ENCODE data around the gene UBN1. TPM values are rescaled to one million over a fixed set of nuclear protein-coding genes. Genes with fewer than 3 reads are reported as not detected.

The UBN1 gene
- total RNA-seq, 5 donors from 2014 or later (not counting 1 experiment from before 2014, with no cell fraction given), result 41.8 to 53.7 (median 48.2) TPM

- 93% methylated on average over 21 of the region's 21 CpGs for WGBS (ENCODE audit: insufficient coverage)
- H3K4me3 ChIP-seq (ENCODE audit: control insufficient read depth in 1 of 2, extremely low read depth in 1 of 2, low read length in 1 of 2), result no peak overlapping the region
- peak overlapping the region in 1 of 2 donors; percentile 28 for H3K27ac Mint-ChIP-seq
- H3K36me3 ChIP-seq (ENCODE audit: control insufficient read depth in 2 of 2, extremely low read depth in 1 of 2, insufficient read depth in 1 of 2, low read length in 1 of 2), result peaks cover 38 to 69% of the 10 kb centered on the region in 2 donors
- ATAC-seq (replicated peaks in 1 of 4), result no peak
- no peaks in the 10 kb centered on the region for H3K27me3 ChIP-seq (replicated peaks in 1 of 2; ENCODE audit: control insufficient read depth in 2 of 2, extremely low read depth in 1 of 2, insufficient read depth in 2 of 2, low read length in 1 of 2)
- DNase-seq, result no peak
- no peaks in the 10 kb centered on the region for H3K27me3 Mint-ChIP-seq
- ChIA-PET CTCF (no interaction called here), POLR2A (no interaction called here)
- H3K36me3 Mint-ChIP-seq, result peaks cover 50% of the 10 kb centered on the region
- no peaks in the 10 kb centered on the region for H3K9me3 ChIP-seq
- H3K4me1 ChIP-seq (ENCODE audit: control insufficient read depth in 1 of 2, extremely low read depth in 1 of 2, insufficient read depth in 2 of 2, low read length in 2 of 2), result no peaks in the 10 kb centered on the region
- peaks cover 6 to 21% (median 9%) of the 10 kb centered on the region in 3 donors for H3K4me1 Mint-ChIP-seq
- H3K4me3 Mint-ChIP-seq, result no peak overlapping the region
- H3K27ac ChIP-seq (ENCODE audit: low read length), result no peak overlapping the region
- H3K9me3 Mint-ChIP-seq, result no peaks in the 10 kb centered on the region
Measured at GRCh38 chr16:4870138-4870671, 22.9 kb downstream of the UBN1 start.

GRCh38 chr16:4871071-4871470 is 23.8 kb downstream of the UBN1 start:
- Mint-ChIP-seq H3K4me3 (no peak overlapping the region), H3K36me3 (peaks cover 57% of the 10 kb centered on the region), H3K27ac (no peak overlapping the region), H3K9me3 (no peaks in the 10 kb centered on the region), H3K4me1 (peaks cover 5 to 17% (median 9%) of the 10 kb centered on the region in 3 donors), H3K27me3 (no peaks in the 10 kb centered on the region)
- H3K4me3 ChIP-seq (ENCODE audit: control insufficient read depth in 1 of 2, extremely low read depth in 1 of 2, low read length in 1 of 2), result no peak overlapping the region
- no peaks in the 10 kb centered on the region for H3K9me3 ChIP-seq
- no peak overlapping the region for H3K27ac ChIP-seq (ENCODE audit: low read length)
- H3K36me3 ChIP-seq (ENCODE audit: control insufficient read depth in 2 of 2, extremely low read depth in 1 of 2, insufficient read depth in 1 of 2, low read length in 1 of 2), result peaks cover 42 to 75% of the 10 kb centered on the region in 2 donors
- POLR2A ChIA-PET, result no interaction called here
- no peak for DNase-seq
- no peaks in the 10 kb centered on the region for H3K27me3 ChIP-seq (replicated peaks in 1 of 2; ENCODE audit: control insufficient read depth in 2 of 2, extremely low read depth in 1 of 2, insufficient read depth in 2 of 2, low read length in 1 of 2)
- CTCF ChIA-PET, result no interaction called here
- 91% methylated on average over 4 of the region's 4 CpGs for WGBS (ENCODE audit: insufficient coverage)
- no peak for ATAC-seq (replicated peaks in 1 of 4)
- H3K4me1 ChIP-seq (ENCODE audit: control insufficient read depth in 1 of 2, extremely low read depth in 1 of 2, insufficient read depth in 2 of 2, low read length in 2 of 2), result no peaks in the 10 kb centered on the region

- Mint-ChIP-seq H3K4me3 (no peak overlapping the region), H3K4me1 (peaks cover 0 to 6% (median under 1%) of the 10 kb centered on the region in 3 donors), H3K36me3 (peaks cover 63% of the 10 kb centered on the region), H3K27ac (no peak overlapping the region), H3K9me3 (no peaks in the 10 kb centered on the region), H3K27me3 (no peaks in the 10 kb centered on the region)
- Histone ChIP-seq H3K27me3 (replicated peaks in 1 of 2; ENCODE audit: control insufficient read depth in 2 of 2, extremely low read depth in 1 of 2, insufficient read depth in 2 of 2, low read length in 1 of 2) (no peaks in the 10 kb centered on the region), H3K36me3 (ENCODE audit: control insufficient read depth in 2 of 2, extremely low read depth in 1 of 2, insufficient read depth in 1 of 2, low read length in 1 of 2) (peaks cover 41 to 88% of the 10 kb centered on the region in 2 donors), H3K4me1 (ENCODE audit: control insufficient read depth in 1 of 2, extremely low read depth in 1 of 2, insufficient read depth in 2 of 2, low read length in 2 of 2) (no peaks in the 10 kb centered on the region), H3K4me3 (ENCODE audit: control insufficient read depth in 1 of 2, extremely low read depth in 1 of 2, low read length in 1 of 2) (no peak overlapping the region), H3K9me3 (no peaks in the 10 kb centered on the region), H3K27ac (ENCODE audit: low read length) (no peak overlapping the region)
- 92% methylated on average over 2 of the region's 3 CpGs for WGBS (ENCODE audit: insufficient coverage)
- no peak for DNase-seq
- ATAC-seq (replicated peaks in 1 of 4), result no peak
- POLR2A ChIA-PET, result no interaction called here
- CTCF ChIA-PET, result no interaction called here
Measured at GRCh38 chr16:4873091-4873490, 25.8 kb downstream of the UBN1 start.

- Histone ChIP-seq H3K36me3 (ENCODE audit: control insufficient read depth in 2 of 2, extremely low read depth in 1 of 2, insufficient read depth in 1 of 2, low read length in 1 of 2) (peaks cover 43 to 90% of the 10 kb centered on the region in 2 donors), H3K4me1 (ENCODE audit: control insufficient read depth in 1 of 2, extremely low read depth in 1 of 2, insufficient read depth in 2 of 2, low read length in 2 of 2) (no peaks in the 10 kb centered on the region), H3K27ac (ENCODE audit: low read length) (no peak overlapping the region), H3K27me3 (replicated peaks in 1 of 2; ENCODE audit: control insufficient read depth in 2 of 2, extremely low read depth in 1 of 2, insufficient read depth in 2 of 2, low read length in 1 of 2) (no peaks in the 10 kb centered on the region), H3K9me3 (no peaks in the 10 kb centered on the region), H3K4me3 (ENCODE audit: control insufficient read depth in 1 of 2, extremely low read depth in 1 of 2, low read length in 1 of 2) (no peak overlapping the region)
- Mint-ChIP-seq H3K4me3 (no peak overlapping the region), H3K27me3 (no peaks in the 10 kb centered on the region), H3K27ac (no peak overlapping the region), H3K36me3 (peaks cover 62% of the 10 kb centered on the region), H3K4me1 (no peaks in the 10 kb centered on the region), H3K9me3 (no peaks in the 10 kb centered on the region)
- ChIA-PET POLR2A (interaction anchor here in 1 of 2 donors (0.5 kb wide), 1 partner anchor 205 kb away, joined by 3 read pairs; no protein-coding TSS in a partner anchor), CTCF (interaction anchor here in 1 of 2 donors (0.6 kb wide), 1 partner anchor 218 kb away, joined by 6 read pairs; no protein-coding TSS in a partner anchor)
- DNase-seq (no peak), ATAC-seq (replicated peaks in 1 of 4) (no peak)
- 93% methylated on average over 8 of the region's 8 CpGs for WGBS (ENCODE audit: insufficient coverage)
Measured at GRCh38 chr16:4874666-4875065, 27.4 kb downstream of the UBN1 start.

GRCh38 chr16:4876646-4877379 is 29.5 kb downstream of the UBN1 start:
- H3K9me3 Mint-ChIP-seq, result no peaks in the 10 kb centered on the region
- Histone ChIP-seq H3K27ac (ENCODE audit: low read length) (no peak overlapping the region), H3K9me3 (no peaks in the 10 kb centered on the region), H3K27me3 (replicated peaks in 1 of 2; ENCODE audit: control insufficient read depth in 2 of 2, extremely low read depth in 1 of 2, insufficient read depth in 2 of 2, low read length in 1 of 2) (no peaks in the 10 kb centered on the region), H3K36me3 (ENCODE audit: control insufficient read depth in 2 of 2, extremely low read depth in 1 of 2, insufficient read depth in 1 of 2, low read length in 1 of 2) (peaks cover 34 to 91% of the 10 kb centered on the region in 2 donors), H3K4me3 (ENCODE audit: control insufficient read depth in 1 of 2, extremely low read depth in 1 of 2, low read length in 1 of 2) (no peak overlapping the region), H3K4me1 (ENCODE audit: control insufficient read depth in 1 of 2, extremely low read depth in 1 of 2, insufficient read depth in 2 of 2, low read length in 2 of 2) (no peaks in the 10 kb centered on the region)
- H3K4me1 Mint-ChIP-seq, result no peaks in the 10 kb centered on the region
- no peak overlapping the region for H3K4me3 Mint-ChIP-seq
- peaks cover 59% of the 10 kb centered on the region for H3K36me3 Mint-ChIP-seq
- ChIA-PET CTCF (no interaction called here), POLR2A (interaction anchor here in 1 of 2 donors (0.6 to 0.7 kb wide), 2 partner anchors 241 to 376 kb away, joined by 3 read pairs; no protein-coding TSS in a partner anchor)
- DNase-seq (no peak), ATAC-seq (replicated peaks in 1 of 4) (no peak)
- 98% methylated on average over 8 of the region's 11 CpGs for WGBS (ENCODE audit: insufficient coverage)
- no peak overlapping the region for H3K27ac Mint-ChIP-seq
- no peaks in the 10 kb centered on the region for H3K27me3 Mint-ChIP-seq

GRCh38 chr16:4877380-4877685 is 30.1 kb downstream of the UBN1 start:
- ChIA-PET POLR2A (interaction anchor here in 1 of 2 donors (0.7 kb wide), 1 partner anchor 242 kb away, joined by 3 read pairs; no protein-coding TSS in a partner anchor), CTCF (no interaction called here)
- H3K9me3 ChIP-seq, result no peaks in the 10 kb centered on the region
- no peaks in the 10 kb centered on the region for H3K4me1 ChIP-seq (ENCODE audit: control insufficient read depth in 1 of 2, extremely low read depth in 1 of 2, insufficient read depth in 2 of 2, low read length in 2 of 2)
- Mint-ChIP-seq H3K4me3 (no peak overlapping the region), H3K27ac (no peak overlapping the region), H3K9me3 (no peaks in the 10 kb centered on the region), H3K4me1 (no peaks in the 10 kb centered on the region), H3K27me3 (no peaks in the 10 kb centered on the region), H3K36me3 (peaks cover 61% of the 10 kb centered on the region)
- no peak overlapping the region for H3K4me3 ChIP-seq (ENCODE audit: control insufficient read depth in 1 of 2, extremely low read depth in 1 of 2, low read length in 1 of 2)
- WGBS (ENCODE audit: insufficient coverage), result 97% methylated on average over 13 of the region's 14 CpGs
- H3K27me3 ChIP-seq (replicated peaks in 1 of 2; ENCODE audit: control insufficient read depth in 2 of 2, extremely low read depth in 1 of 2, insufficient read depth in 2 of 2, low read length in 1 of 2), result no peaks in the 10 kb centered on the region
- H3K27ac ChIP-seq (ENCODE audit: low read length), result no peak overlapping the region
- ATAC-seq (replicated peaks in 1 of 4), result no peak
- no peak for DNase-seq
- peaks cover 34 to 87% of the 10 kb centered on the region in 2 donors for H3K36me3 ChIP-seq (ENCODE audit: control insufficient read depth in 2 of 2, extremely low read depth in 1 of 2, insufficient read depth in 1 of 2, low read length in 1 of 2)
